Rectal smooth muscle tissue (tissue), 1 donor: Measurements from ENCODE around the gene CASTOR2.
"Not testable (repeated sequence)": the region's sequence is repeated elsewhere in the genome, so short reads cannot be mapped to it uniquely, and the experiment has no call there.

Experiments used
- H3K27ac ChIP-seq: one replicate; pipeline ENCODE4 v1.7.0; 2013; ENCODE audit warnings: low read depth, low read length, inconsistent platforms
- H3K27me3 ChIP-seq: one replicate; pipeline ENCODE4 v1.7.0; 2013; ENCODE audit warnings: low read length; ENCODE audit not compliant: control insufficient read depth, insufficient read depth
- H3K36me3 ChIP-seq: one replicate; pipeline ENCODE4 v1.7.0; 2013; ENCODE audit warnings: low read length; ENCODE audit not compliant: control insufficient read depth, insufficient read depth
- H3K4me1 ChIP-seq: one replicate; pipeline ENCODE4 v1.7.0; 2013; ENCODE audit warnings: low read length; ENCODE audit not compliant: control insufficient read depth, insufficient read depth
- H3K4me3 ChIP-seq: one replicate; pipeline ENCODE4 v1.7.0; 2013; ENCODE audit warnings: low read length
- H3K9ac ChIP-seq: one replicate; pipeline ENCODE4 v1.7.0; 2013; ENCODE audit warnings: low read length

CASTOR2 gene

DNA sequence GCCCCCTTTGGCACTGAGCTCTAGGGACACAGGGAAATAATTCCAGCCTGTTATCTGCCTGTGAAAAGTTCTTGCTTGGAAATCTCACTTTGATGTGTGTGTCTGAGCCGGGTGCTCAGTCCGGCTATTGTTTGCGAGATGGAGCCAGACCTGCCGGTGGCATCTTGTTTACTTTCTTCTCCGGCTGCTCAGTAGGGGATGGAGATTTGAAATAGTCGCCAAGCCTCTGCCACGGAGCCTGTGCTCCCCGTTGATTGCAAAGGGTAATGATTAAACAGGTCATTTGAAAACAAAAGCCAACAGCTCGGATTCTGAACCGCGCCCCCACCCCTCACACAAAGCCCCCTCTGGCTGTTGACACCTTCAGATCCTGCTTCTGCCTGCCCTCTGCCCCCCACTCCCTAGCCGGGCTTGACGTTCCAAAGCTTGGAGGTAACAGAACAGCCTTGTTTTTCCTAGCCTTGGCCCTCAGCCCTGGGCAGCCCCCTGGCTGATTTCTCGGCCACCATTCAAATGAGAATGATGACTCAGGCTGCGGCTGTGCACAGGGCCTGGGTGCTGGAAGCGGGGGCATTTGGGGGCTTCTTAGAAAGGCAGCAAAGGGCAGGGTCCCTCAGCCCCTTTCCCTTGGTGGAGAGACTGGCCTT lies 1.8 kb downstream of the CASTOR2 start:
- not testable (repeated sequence) for H3K36me3 ChIP-seq, H3K27me3 ChIP-seq, H3K27ac ChIP-seq, H3K9ac ChIP-seq, H3K4me3 ChIP-seq, H3K4me1 ChIP-seq

DNA sequence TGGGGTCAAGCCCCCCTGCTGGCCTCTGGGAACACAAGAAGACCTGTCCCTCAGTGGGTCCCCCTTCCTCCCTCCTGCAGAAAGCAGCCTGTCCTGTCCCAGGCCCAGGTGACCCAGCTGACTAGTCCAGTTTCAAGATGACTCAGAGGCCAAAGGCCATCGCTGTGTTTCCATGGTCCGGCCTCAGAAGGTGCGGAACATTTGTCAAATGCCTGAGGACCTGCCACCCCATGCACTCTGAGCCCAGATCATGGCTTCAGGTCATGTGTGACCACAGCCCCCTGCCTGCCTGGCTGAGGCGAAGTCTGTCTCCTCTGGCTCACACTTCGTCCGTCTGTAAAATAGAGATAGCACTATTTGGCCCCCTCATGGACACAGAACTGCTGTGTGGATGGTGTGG lies 2.4 kb downstream of the CASTOR2 start:
- not testable (repeated sequence) for H3K4me1 ChIP-seq, H3K4me3 ChIP-seq, H3K9ac ChIP-seq, H3K27me3 ChIP-seq, H3K36me3 ChIP-seq, H3K27ac ChIP-seq

DNA sequence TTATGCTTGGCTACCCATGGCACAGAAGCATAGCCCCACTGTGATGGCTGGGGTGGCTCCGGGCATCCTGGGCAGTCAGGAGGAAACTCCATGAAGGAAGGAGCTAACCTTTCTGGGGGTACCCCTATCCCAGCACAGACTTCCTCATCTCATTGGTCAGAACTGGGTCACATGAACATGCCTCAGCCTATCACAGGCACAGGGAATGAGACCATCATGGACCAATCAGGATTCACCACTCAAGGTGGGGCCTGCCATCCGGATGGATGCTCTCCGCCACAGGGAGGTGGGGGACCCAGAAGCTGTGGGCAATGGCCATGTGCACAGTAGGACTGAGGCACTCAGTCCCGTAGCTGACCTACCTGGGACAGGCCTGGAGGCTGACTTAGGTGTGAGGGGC lies 6.9 kb downstream of the CASTOR2 start:
- H3K36me3 ChIP-seq, H3K9ac ChIP-seq, H3K4me1 ChIP-seq, H3K27me3 ChIP-seq, H3K27ac ChIP-seq, H3K4me3 ChIP-seq: not testable (repeated sequence)

DNA sequence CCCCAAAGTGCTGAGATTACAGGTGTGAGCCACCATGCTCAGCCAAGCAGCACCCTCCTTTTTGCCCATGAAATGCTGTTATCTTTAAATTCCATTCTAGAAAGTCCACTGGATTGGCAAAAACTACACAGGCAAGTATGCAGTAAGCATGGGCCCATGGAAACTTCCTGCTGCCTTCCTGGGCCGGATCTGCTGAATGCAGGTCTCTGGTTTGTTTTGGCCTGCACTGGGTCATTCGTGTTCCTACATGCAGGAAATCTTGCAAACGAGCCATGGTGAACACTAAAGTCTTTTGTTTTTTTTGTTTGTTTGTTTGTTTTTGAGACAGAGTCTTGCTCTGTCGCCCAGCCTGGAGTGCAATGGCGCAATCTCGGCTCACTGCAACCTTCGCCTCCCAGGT lies 7.9 kb downstream of the CASTOR2 start:
- not testable (repeated sequence) for H3K27me3 ChIP-seq, H3K27ac ChIP-seq, H3K4me1 ChIP-seq, H3K9ac ChIP-seq, H3K4me3 ChIP-seq, H3K36me3 ChIP-seq

DNA sequence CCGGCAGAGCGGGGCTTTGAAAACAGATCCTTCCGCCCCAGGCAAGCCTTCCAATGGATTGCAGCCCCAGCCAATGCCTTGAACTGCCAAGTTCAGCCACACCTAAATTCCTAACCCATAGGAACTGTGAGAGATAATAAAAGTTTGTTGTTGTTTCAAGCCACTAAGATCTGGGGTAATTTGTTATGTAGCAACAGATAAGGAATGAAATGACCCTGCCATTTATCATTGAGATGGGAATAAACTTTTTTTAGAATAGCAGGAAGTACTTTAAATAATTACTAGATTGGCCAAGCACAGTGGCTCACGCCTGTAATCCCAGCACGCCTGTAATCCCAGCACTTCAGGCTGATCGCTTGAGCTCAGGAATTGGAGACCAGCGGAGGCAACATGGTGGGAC lies 11.5 kb downstream of the CASTOR2 start:
- H3K27me3 ChIP-seq, H3K9ac ChIP-seq, H3K27ac ChIP-seq, H3K36me3 ChIP-seq, H3K4me3 ChIP-seq, H3K4me1 ChIP-seq: not testable (repeated sequence)

DNA sequence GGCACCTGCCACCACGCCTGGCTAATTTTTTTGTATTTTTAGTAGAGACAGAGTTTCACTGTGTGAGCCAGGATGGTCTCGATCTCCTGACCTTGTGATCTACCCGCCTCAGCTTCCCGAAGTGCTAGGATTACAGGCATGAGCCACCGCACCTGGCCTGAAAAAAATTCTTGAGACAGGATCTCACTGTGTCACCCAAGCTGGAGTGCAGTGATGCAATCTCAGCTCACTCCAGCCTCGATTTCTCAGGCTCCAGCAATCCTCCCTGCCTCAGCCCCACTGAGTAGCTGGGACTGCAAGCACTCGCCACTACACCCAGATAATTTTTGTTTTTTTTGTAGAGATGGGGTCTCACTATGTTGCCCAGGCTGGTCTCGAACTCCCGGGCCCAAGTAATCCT lies 13.0 kb downstream of the CASTOR2 start:
- not testable (repeated sequence) for H3K4me3 ChIP-seq, H3K4me1 ChIP-seq, H3K36me3 ChIP-seq, H3K27ac ChIP-seq, H3K9ac ChIP-seq, H3K27me3 ChIP-seq

DNA sequence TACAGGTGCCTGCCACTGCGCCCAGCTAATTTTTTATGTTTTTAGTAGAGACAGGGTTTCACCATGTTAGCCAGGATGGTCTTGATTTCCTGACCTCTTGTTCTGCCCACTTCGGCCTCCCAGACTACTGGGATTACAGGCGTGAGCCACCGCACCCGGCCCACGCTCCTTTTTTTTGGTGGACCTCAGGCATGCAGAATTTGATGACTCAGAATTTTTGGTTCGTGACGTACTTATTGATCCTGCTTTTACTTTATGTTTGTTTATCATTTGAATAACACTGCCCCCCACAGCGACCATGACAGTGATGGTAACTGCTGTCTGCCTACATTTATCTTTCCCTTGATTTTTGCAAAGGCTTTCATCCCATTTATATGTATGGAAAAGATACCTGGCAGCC lies 23.9 kb downstream of the CASTOR2 start:
- not testable (repeated sequence) for H3K9ac ChIP-seq, H3K27ac ChIP-seq, H3K4me3 ChIP-seq, H3K27me3 ChIP-seq, H3K36me3 ChIP-seq, H3K4me1 ChIP-seq

DNA sequence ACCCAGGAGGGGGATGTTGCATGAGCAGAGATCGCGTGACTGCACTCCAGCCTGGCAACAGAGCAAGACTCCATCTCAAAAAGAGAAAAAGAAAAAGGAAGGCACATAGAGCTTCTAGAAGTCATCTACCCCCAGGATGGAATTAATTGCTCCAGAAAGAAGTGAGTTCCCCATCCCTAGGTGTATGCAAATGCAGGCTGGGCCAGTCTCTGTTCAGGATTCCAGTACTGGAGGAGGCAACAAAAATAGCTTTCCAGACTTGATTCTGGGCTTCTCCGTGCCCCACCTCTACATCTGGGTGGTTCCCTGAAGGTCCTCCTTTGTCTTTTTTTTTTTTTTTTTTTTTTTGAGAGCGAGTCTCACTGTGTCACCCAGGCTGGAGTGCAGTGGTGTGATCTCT lies 28.6 kb downstream of the CASTOR2 start:
- H3K9ac ChIP-seq, result no peak overlapping the region
- no peaks in the 10 kb centered on the region for H3K36me3 ChIP-seq
- no peaks in the 10 kb centered on the region for H3K27me3 ChIP-seq
- H3K4me3 ChIP-seq, result no peak overlapping the region
- H3K4me1 ChIP-seq, result peaks cover 4% of the 10 kb centered on the region
- no peak overlapping the region for H3K27ac ChIP-seq

DNA sequence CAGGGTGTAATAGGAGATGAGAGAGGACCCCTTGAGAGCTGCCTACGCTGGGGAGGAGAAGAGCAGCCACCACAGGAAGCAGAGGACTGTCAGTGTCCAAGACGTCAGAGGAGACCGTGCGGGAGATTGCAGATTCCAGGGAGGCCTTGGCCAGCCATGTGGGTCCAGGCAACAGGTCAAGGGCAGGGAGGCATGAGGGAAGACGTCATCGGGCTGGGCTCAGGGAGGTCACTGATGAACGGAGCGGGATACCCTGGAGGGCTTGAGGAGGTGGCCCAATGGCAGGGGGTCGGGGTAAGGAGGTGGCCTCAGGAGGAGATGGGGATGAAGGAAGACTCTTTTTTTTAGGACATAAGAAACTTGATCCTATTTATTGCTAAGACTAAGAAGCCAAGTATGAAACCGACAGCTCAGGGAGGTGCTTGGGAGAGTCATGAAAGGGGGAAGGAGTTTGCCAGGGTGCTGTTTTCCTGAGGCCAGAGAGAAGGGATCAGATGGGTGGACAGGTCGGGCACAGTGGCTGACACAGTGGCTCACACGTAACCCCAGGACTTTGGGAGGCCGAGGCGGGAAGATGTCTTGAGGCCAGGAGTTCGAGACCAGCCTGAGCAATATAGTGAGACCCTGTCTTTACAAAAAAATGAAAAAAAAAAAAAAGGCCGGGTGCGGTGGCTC lies 30.5 kb downstream of the CASTOR2 start:
- H3K36me3 ChIP-seq, H3K4me3 ChIP-seq, H3K27ac ChIP-seq, H3K27me3 ChIP-seq, H3K9ac ChIP-seq, H3K4me1 ChIP-seq: not testable (repeated sequence)

DNA sequence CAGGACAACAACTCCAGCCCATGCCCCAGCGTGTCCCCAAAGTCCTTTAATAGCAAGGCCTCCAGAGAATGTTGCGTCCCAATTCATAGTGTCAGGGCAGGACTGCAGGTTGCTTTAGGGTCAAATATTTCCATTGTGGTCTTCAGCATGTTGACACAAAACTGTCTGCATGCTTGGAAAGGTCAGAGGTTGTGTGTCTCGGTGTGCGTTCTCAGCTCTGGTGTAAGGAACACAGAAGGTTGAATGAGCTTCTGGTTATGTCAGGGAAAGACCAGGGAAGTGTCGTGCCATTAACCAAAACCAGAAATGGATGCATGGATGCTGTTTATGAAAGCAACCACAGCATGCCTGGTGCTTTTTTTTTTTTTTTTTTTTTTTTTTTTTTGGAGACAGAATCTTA lies 31.9 kb downstream of the CASTOR2 start:
- H3K4me3 ChIP-seq, H3K4me1 ChIP-seq, H3K27ac ChIP-seq: not testable (repeated sequence)

DNA sequence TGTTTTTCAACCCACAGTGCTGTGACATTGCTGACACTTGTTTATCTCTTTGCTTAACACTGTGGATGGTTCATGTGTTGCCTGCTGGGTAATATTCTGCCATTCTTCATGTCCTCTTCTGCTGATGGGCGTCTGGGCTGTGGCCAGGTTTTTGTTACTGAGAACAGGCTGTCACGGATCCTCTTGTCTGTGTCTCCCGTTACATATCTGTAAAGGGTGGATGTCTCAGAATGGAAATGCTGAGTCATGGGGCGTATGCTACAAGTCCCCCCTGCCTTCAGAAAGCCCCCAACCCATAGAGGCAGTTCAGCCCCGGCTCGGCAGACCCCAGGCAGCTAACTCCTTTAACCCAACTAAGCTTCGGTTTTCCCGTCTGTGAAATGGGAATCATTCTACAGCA lies 33.3 kb downstream of the CASTOR2 start:
- H3K9ac ChIP-seq, H3K27me3 ChIP-seq, H3K4me3 ChIP-seq, H3K27ac ChIP-seq, H3K36me3 ChIP-seq, H3K4me1 ChIP-seq: not testable (repeated sequence)

More for the DNA sequence above, 31.9 kb downstream of the CASTOR2 start:
- H3K36me3 ChIP-seq, H3K27me3 ChIP-seq, H3K9ac ChIP-seq: not testable (repeated sequence)

DNA sequence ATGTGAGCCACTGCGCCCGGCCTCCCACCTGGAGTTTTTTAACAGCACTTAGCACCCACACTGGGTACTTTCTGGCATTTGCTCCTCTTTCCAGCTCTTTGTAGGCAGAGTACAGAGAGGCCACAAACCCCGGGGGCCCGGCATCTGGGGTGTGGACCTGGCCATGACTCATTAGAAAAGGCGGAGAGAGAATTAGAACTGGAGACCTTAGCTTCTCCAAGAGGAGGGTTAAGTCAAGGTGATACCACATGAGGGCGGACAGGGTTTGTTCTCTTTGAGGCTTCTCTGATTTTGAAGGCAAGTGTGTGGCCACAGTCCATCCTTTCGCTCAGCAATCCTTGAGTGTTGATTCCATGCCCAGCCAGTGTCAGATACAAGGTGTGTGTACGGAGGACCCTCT lies 36.9 kb downstream of the CASTOR2 start:
- H3K4me1 ChIP-seq, H3K4me3 ChIP-seq, H3K27ac ChIP-seq, H3K9ac ChIP-seq, H3K36me3 ChIP-seq, H3K27me3 ChIP-seq: not testable (repeated sequence)

DNA sequence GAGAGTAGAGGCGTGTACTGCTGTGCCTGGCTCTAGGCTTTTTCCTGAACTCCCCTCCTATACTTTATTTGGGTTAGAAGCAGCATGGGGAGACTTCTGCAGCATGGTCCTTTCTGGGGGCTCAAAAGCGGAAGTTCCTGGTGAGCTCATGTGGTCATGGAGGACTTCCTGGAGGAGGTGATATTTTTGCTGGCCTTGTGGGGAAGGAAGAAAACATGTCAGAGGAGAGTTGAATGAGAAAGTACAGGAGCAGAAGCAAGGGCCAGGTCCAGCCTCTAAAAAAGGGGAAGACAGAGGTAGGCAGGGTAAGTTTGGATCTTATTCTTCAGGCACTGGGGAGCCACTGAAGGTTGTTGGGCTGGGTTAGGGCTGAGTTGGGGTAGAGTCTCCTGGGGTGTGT lies 45.5 kb downstream of the CASTOR2 start:
- H3K27me3 ChIP-seq, result no peaks in the 10 kb centered on the region
- H3K4me3 ChIP-seq, result no peak overlapping the region
- H3K27ac ChIP-seq, result no peak overlapping the region
- no peaks in the 10 kb centered on the region for H3K4me1 ChIP-seq
- H3K36me3 ChIP-seq, result no peaks in the 10 kb centered on the region
- no peak overlapping the region for H3K9ac ChIP-seq
